ENCODE measurements around the gene WDR91.
"Not testable (repeated sequence)": the region's sequence is repeated elsewhere in the genome, so short reads cannot be mapped to it uniquely, and the experiment has no call there.

The WDR91 gene

DNA sequence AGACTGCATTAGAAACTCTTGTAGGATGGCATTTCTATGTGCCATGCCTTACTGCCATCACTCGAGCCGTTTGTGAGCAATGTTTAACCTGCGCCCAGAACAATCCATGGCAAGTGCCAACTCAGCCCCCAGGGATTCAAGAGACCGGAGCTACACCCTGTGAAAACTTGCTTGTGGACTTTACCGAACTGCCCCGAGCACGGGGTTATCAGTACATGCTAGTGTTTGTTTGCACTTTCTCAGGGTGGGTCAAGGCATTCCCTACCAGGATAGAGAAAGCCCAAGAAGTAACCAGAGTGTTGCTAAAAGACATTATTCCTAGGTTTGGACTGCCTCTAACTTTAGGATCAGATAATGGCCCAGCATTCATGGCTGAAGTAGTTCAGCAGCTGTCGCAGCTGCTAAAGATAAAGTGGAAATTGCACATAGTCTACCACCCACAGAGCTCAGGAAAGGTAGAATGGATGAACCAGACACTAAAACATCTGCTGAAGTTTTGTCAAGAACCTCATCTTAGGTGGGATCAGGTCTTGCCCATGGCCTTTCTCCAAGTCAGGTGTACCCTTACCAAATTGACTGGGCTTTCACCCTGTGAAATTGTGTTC lies 31.9 kb downstream of the WDR91 start:
- peak; percentile 67 for DNase-seq (ENCODE audit: low spot score)

DNA sequence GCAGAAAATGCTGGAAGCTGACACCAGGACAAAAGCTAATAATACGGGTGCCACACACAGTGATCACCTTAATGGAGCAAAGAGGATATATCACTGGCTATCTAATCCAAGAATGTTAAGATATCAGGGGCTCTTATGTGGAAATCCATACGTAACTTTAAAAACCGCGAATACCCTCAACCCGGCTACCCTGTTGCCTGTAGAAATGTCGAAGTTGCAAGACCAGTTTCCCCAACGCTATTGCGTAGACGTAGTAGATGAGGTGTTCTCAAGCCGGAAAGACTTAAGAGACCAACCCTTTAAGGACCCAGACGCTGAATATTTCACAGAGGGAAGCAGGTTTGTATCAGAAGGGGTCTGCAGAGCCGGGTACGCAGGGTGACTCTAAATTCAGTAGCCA lies 33.0 kb downstream of the WDR91 start:
- DNase-seq (ENCODE audit: low spot score): no peak

GRCh38 chr7:135177028-135177696 lies 34.2 kb downstream of the WDR91 start:
- DNase-seq (ENCODE audit: low spot score): no peak

DNA sequence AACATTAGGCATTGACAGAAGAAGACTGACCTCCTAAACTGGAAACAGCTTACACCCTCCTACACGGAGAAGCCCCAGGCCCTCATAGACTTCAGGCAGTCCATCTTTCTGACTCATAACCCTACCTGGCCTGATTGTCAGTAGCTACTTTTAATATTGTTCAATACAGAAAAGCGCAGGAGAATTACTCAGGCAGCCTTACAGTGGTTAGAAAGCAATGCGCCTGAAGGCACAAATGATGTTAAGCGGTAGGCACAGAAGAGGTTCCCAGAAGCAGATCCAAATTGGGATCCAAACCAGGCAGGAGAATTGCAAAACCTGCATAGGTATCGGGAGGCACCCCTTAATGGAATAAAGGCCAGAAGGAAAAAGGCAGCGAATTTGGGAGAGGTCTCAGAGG lies 35.4 kb downstream of the WDR91 start:
- no peak for DNase-seq (ENCODE audit: low spot score)

DNA sequence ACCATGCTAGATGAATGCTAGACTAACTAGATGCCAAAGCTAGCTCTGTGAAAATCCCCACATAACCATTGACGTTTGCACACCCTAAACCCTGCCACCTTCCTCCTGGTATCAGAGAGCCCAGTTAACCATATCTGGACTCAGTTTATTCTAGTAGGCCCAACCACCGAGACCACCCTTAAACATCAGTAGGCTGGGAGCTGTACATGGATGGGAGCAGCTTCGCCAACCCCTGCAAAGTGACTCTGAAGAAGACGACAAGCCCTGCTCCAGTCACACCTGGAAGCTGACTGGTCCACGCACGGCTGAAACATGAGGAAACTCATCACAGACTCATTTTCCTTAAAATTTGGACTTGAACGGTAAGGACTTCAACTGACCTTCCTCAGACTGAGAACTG lies 36.4 kb downstream of the WDR91 start:
- no peak for DNase-seq (ENCODE audit: low spot score)

- DNase-seq (ENCODE audit: low spot score): not testable (repeated sequence)
Measured at GRCh38 chr7:135173916-135174315, 37.4 kb downstream of the WDR91 start.

DNA sequence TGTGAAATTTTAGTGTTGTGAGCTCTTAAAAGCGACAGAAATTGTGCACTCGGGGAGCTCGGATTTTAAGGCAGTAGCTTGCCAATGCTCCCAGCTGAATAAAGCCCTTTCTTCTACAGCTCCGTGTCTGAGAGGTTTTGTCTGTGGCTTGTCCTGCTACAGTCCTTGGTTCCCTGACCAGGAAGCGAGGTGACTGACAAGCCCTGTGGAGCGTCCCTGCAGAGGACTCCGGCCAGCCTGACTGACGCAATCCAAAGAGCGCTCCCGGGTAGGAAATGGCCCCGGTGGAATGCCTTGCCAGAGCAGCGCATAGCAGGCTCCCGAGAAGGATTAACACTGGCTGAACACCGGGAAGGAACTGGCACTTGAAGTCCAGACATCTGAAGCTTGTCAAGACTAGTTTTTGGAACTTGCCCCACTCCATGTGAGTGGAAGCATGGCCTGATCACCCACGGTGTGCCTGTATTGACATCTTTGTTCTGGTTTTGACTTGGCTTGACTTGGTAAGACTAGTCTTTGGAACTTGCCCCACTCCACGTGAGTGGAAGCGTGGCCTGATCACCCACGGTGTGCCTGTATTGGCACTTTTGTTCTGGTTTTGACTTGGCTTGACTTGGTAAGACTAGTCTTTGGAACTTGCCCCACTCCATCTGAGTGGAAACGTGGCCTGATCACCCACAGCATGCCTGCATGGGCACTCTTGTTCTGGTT lies 39.6 kb downstream of the WDR91 start:
- DNase-seq (ENCODE audit: low spot score): peak; percentile 62

DNA sequence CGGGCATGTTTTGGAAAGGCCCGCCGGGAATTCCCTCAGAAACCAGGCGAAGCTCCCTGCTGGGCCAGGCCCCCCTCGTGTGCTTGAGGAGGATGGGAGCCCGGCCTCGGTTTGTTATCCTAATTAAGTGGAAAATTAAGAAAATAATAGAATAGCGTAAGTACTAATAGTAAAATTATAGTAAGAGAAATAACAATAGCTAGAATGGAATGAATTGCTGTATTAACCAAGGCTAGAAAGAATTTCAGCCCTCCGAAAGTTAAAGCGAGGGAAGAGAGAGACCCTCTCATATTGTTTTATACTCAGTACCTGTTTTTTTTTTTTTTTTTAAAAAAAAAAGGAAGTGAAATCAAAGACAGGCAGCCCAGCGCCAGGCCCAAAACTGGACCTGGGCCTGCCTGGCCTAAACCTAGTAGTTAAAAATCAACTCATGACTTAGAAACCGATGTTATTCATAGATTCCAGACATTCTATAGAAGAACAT lies 40.3 kb downstream of the WDR91 start:
- not testable (repeated sequence) for DNase-seq (ENCODE audit: low spot score)

- DNase-seq (ENCODE audit: low spot score): peak; percentile 92
Measured at GRCh38 chr7:135170274-135170997, 40.9 kb downstream of the WDR91 start, which contains the start of gene CYREN. TSS of gene CYREN (minus strand) at chr7:135170707. CDS start at chr7:135168922, 1,785 bp downstream.

- DNase-seq (ENCODE audit: low spot score): no peak
Measured at GRCh38 chr7:135169964-135170273, 41.4 kb downstream of the WDR91 start.

- DNase-seq (ENCODE audit: low spot score): peak; percentile 65
Measured at GRCh38 chr7:135169141-135169963, 42.0 kb downstream of the WDR91 start.

- DNase-seq (ENCODE audit: low spot score): no peak
Measured at GRCh38 chr7:135168489-135169140, 42.7 kb downstream of the WDR91 start.

DNA sequence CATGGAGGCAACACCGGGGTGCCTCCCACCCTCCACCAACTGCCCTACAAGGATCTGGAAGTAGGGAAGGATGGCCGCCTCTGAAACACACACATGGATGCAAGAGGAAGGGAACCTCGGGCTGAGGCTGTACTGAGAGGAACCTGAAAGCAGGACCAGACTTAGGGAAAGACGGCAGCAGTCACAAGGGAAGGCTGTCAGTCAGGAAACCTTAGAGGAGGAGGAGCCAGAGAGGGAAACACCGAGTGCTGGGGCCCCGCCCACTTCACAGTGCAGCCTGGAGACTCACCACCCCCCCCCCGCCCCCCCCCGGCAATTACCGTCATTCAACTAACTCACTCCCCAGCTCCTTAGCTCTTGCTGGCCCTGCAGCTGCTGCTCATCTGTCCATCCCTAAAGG lies 43.3 kb downstream of the WDR91 start:
- no peak for DNase-seq (ENCODE audit: low spot score)

DNA sequence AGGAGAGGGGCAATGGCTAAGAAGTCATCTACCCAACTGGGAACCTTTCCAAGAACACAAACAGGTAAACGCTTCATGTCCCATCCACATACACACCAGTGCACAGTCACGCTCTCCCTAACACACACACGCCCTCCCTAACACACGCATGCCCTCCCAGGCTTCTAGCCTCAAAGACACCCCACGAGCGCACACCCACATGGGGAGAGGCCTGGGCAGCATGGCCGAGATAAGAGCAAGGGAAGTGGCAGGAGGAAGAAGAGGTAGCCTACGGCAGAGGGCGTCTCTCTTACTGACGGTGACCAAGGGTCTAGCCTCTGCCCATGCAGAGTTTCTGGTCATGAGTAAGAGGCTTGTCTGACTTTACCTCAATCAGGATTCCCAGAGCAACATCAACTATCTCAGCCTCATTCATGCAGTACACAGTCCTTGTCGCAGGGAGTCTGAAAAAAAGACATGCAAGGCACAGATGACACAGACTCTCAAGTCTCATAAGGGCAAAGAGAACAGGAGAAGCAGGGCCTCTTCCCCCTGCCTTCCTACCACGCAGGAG lies 43.9 kb downstream of the WDR91 start:
- no peak for DNase-seq (ENCODE audit: low spot score)

DNA sequence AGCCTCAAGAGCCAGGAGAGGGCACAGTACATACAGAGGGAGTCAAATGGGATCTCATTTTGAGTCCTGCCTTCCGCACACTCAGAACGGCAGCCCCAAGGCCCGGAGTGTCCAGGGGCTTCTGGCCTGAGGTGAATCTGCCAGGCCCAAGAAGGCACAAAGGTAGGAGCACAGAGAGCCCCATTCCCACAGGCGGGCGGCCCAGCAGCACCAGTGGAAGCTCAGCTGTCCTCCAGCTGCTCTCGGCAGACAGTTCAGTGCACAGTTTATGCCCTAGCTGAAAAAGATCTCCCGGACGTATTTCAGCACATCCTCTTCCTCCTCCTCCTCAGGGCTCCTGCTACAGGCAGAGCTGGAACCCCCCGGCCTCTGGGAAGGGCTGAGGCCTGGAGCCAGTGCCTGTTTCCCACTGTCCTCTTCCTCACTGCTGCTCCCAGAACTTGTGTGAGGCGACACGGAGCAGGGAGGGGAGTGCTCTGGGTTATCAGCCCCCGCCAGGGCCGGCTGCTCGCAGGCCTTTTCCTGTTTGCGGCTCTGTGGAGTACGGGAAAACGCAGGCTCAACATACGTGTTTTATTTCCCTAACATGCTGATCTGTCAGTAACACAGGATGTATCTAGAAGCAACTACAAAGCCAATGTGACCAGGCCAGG lies 44.9 kb downstream of the WDR91 start:
- no peak for DNase-seq (ENCODE audit: low spot score)

GRCh38 chr7:135165862-135166261 lies 45.5 kb downstream of the WDR91 start:
- DNase-seq (ENCODE audit: low spot score): no peak

GRCh38 chr7:135164357-135165061 lies 46.8 kb downstream of the WDR91 start:
- no peak for DNase-seq (ENCODE audit: low spot score)

- DNase-seq (ENCODE audit: low spot score): no peak
Measured at GRCh38 chr7:135162382-135163001, 48.8 kb downstream of the WDR91 start.

DNA sequence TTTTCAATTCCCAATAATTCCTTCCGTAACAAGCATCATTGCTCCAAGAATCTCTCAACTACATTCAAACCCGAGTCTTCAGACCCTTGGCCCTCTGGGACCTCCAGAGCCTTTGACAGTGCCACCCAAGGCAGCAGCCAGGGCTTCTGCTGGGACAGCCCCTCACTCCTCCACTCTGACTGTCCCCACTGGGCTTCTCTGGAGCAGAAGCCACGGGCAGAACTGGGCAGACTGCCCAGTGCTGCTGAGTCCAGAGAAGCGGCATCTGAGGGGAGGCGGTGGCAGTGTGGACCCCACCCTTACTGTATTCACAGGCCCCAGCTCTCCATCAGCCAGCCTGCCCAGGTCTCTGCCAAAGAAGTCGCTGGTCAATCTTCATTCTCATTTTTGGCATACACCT lies 49.7 kb downstream of the WDR91 start:
- no peak for DNase-seq (ENCODE audit: low spot score)

Data from HuH-7.5 (cell line).